NCI-H2171 (cell line): ENCODE results near the gene OR10H1.
"Not testable (repeated sequence)": the region's sequence is repeated elsewhere in the genome, so short reads cannot be mapped to it uniquely, and the experiment has no call there.

Experiments used
- DNase-seq: peaks from one replicate; lab custom pipeline; 2025; lab: John Stamatoyannopoulos, UW

The OR10H1 gene

DNA sequence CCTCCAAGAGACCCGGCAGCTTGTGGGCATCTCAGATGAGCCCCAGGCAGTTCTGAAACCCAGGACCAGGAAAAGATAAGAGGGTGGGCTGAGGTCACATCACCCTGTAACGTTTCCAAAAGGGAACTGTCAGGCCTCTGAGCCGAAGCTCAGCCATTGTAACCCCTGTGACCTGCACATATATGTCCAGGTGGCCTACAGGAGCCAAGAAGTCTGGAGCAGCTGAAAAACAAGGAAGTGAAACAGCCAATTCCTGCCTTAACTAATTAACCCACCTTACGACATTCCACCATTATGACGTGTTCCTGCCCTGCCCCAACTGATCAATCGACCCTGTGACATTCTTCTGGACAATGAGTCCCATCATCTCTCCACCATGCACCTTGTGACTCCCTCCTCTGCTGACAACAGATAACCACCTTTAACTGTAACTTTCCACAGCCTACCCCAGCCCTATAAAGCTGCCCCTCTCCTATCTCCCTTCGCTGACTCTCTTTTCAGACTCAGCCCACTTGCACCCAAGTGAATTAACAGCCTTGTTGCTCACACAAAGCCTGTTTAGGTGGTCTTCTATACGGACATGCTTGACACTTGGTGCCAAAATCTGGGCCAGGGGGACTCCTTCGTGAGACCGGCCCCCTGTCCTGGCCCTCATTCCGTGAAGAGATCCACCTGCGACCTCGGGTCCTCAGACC lies 13.3 kb upstream of the OR10H1 start:
- not testable (repeated sequence) for DNase-seq

DNA sequence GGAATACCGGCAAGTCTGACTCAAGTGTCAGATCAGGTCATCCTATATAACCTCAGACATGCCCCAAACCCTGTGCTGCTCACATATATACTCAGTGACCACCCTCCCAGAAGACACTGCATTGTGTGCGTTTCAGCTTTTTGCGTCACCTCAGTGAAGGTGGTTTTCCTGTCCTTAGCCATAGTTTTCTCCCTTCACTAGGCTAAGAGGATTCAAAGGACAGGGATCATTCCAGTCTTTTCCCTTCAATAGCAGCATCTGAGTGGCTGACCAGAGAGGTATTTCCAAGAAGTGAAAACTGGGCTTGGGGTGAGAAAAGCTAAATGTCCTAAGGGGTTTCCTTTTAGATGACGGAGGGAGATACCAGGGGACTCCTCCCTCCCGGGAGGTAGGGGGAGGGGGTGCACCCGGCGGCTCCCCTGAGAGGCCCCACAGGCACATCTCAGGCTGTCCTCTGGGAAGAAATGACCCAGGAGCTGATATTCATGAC lies 12.7 kb upstream of the OR10H1 start:
- no peak for DNase-seq

DNA sequence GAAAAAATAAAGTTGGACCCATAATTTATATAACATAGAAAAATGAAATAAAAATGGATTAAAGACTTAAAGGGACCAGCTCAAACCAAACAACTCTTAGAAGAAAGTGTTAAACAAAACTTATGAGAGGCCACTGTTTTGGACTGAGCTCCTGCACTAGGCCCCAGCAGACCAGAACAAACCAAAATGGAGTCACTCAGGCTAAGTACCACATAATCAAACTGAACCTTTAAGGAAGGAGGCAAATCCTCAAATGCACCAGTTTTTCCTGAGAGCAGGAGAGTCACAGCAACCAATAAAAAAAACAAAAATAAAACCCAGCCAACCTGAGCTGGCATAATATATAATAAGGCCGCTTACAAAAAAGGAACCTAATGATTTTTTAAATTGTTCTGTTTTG lies 10.3 kb upstream of the OR10H1 start:
- DNase-seq = no peak

DNA sequence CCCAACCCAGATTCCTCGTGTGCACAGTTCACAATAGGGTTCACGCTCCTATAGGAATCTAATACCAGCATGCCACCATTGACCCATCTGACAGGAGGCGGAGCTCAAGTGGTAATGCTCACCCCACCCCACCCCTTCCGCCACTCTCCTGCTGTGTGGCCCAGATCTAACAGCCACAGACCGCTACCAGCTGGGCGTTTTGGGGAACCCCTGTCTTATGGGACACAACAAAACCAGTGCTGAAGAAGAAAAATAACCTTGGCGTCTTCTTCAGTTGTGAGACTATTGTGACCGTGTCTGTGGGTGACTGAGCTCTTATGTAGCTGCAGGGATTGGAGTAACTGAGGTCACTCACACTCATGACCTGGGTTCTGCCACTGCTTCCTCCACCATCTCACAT lies 5.2 kb upstream of the OR10H1 start:
- DNase-seq = no peak

DNA sequence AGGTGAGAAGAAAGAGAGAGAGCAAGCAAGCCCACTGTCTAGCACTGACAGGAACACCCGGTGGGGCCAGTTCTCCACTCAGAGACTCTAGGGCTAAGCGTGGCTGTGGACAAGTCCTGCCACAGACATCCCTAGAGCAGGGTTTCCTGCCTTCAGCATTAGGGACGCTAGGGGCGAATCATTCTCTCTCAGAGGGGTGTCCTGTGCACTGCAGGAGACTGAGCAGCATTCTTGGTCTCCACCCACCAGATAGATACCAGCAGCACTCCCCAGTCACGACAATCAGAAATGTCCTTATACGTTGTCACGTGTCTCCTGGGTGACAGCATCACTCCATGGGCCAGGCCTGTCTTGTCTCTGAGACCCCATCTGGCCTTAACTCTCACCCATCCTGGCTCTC lies 1.5 kb downstream of the OR10H1 start:
- no peak for DNase-seq

DNA sequence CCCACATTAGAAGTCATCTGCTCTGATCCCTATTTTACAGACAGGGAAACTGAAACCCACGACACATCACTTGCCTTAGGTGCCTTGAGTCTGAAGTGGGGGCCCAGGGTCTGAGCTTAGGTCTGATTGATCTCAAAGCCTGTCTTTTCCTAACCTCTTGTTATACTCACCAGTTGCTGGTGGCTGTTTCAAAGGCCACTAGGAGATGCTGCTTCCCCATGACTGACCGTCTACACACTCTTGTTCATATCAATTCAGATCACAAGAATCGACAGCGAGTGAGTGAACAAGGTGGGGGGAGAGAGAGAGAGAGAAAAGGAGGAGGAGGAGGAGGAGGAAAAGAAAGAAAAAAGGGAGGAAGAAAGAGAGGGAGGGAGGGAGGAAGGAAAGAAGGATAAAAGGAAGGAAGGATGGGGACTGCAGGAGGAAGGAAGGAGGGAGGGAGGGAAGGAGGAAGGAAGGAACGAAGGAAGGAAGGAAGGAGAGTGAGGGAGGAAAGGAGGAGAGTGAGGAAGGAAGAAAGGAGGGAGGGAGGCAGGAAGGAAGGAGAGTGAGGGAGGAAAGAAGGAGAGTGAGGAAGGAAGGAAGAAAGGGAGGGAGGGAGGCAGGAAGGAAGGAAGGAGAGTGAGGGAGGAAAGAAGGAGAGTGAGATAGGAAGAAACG lies 3.3 kb downstream of the OR10H1 start:
- no peak for DNase-seq

DNA sequence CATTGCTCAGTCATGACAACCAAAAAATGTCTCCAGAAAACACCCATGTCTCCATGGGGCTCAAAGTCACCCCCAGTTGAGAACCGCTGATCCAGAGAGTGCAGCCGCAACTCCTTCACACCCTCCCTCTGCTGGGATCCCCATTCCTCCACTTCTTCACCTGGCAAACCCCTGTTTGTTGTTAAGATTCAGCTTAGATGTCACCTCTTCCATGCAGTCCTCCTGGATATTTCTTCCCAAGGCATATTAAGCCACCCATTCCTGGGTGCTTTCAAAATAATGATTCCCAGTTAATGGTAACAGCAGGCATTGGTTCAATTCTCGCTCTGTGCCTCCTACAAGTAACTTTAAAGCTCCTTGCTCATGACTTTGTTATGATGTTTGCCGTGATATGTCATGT lies 4.0 kb downstream of the OR10H1 start:
- no peak for DNase-seq

DNA sequence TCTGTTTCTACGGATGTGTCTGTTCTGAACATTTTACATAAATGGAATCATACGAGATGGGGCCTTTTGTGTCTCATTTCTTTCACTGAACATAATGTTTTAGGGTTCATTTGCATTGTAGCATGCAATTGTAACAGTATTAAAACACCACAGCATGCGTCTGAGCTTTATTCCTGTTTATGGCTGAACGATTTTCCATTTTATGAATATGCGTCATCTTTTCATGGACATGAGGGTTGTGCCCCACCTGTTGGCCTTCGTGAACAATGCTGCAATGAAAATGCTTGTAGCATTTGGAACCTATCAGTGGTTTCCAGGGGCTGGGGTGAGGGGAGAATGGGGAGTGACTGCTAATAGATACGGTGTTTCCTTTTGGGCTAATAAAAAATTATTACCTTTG lies 5.1 kb downstream of the OR10H1 start:
- no peak for DNase-seq

DNA sequence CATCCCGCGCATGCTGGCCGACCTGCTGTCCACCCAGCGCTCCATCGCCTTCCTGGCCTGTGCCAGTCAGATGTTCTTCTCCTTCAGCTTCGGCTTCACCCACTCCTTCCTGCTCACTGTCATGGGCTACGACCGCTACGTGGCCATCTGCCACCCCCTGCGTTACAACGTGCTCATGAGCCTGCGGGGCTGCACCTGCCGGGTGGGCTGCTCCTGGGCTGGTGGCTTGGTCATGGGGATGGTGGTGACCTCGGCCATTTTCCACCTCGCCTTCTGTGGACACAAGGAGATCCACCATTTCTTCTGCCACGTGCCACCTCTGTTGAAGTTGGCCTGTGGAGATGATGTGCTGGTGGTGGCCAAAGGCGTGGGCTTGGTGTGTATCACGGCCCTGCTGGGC lies 21.2 kb downstream of the OR10H1 start:
- not testable (repeated sequence) for DNase-seq

DNA sequence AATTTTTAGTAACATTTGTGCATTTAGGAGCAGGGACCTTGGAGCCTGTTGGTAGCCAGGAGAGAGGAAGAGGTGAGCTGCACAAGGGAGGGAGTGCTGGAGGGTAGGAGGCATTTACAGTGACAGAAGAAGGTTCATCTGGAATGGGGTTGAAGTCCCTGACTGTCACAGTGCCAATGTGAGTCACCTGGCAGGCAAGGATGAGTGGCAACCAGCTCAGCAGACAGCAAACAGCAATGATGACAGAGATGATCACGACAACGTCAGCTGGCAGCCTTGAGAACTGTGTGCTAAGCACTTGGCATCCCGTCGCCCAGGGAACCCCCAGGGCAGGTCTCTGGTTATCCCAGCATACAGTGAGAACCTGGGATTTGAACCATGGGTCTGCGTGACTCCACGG lies 25.4 kb downstream of the OR10H1 start:
- DNase-seq = no peak

DNA sequence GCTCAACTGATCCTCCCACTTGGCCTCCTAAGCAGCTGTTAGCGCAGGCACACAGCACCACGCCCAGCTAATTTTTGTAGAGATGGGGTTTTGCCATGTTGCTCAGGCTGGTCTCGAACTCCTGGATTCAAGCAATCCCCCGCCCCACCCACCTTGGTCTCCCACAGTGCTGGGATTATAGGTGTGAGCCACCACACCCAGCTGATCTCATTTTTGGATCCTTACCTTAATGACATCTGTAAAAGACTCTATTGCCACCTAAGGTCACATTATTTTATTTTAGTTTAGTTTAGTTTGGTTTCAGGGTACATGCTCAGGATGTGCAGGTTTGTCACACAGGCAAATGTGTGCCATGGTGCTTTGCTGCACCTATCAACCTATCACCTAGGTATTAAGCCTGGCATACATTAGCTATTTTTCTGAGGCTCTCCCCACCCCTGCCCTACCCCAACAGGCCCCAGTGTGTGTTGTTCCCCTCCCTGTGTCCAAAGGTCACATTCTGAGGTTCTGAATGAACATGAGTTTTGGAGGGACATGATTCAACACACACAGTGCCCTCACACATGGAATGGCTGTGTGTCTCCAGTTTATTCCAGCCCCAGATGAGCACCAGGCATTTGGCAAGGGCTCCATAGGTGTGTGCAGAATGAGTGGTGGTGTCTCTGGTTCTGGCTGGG lies 26.7 kb downstream of the OR10H1 start:
- DNase-seq = no peak

DNA sequence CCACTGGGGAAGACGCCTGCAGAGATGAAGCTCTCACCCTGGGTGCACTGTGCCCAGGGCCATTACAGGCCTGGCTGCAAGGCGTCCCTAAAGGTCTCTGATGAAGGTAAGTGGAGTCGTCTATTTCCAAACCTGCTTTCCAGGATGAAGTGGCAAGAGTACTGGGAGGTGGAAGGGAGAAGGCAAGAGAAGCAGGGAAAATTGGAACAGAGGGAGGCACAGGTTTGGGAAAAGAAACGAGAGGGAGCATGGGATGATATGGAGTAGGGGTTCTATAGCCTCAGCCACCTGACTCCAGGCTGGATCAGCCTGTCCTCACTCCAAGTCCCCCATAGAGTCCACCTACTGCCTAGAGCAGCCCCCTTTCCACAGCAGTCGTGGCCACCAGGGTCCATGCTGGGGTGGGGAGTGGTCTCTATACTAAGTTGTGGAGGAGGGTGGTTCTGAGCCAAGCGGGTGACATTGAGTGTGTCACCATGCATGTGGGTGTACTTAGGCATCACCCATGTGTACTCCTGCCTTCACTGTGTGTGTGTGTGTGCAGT lies 27.8 kb downstream of the OR10H1 start, which contains the start of gene OR10H5:
TSS of gene OR10H5 (plus strand) at position 51 of the 545 bp plus-strand sequence. CDS start 6,388 bp downstream, outside the sequence.
- DNase-seq = no peak

DNA sequence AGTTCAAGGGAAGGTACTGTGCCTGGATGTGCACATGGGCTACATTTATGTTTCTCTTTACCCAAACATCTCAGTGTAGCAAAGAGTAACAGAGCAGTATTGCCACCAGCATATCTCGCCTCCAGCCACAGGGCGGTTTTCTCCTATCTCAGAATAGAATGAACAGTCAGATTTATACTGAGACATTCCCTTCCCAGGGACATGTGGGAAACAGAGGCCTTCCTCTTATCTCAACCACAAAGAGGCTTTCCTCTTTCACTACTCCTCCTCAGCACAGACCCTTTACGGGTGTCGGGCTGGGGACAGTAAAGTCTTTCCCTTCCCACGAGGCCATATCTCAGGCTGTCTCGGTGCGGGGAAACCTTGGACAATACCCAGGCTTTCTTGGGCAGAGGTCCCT lies 32.6 kb downstream of the OR10H1 start:
- not testable (repeated sequence) for DNase-seq

DNA sequence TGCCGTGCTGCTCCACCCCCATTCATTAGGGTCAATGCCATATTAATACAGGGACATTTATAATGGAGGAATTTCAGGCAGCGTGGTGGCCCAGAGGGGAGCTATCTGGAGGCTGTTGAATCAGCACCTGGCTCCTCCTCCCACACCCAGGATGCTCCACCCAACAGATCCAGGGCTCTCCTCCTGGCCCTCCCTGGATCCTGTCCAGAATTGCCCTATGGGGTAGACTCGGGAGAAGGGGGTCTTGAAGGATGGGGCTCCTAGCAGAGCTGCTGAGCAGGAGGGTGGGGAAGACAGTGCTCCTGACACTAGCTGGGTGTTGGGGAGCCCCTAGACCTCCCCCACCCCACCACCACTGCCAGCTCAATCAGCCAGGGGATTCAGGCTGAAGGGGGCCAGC lies 33.3 kb downstream of the OR10H1 start:
- no peak for DNase-seq

DNA sequence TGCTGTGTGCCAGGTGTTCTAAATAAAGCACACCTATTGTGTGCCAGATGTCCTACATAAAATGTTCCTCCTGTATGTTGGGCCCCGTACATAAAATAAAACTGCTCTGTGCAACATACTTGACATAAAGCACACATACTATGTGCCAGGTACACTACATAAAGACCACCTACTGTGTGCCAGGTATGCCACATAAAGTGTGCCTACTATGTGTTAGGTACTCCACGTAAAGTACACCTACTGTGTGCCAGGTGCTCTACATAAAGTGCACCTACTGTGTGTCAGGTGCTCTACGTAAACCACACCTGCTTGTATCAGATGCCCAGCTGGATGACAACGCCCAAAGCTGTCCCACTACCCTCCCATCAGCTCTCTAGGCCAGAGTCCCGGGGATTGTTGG lies 33.8 kb downstream of the OR10H1 start:
- DNase-seq = no peak

DNA sequence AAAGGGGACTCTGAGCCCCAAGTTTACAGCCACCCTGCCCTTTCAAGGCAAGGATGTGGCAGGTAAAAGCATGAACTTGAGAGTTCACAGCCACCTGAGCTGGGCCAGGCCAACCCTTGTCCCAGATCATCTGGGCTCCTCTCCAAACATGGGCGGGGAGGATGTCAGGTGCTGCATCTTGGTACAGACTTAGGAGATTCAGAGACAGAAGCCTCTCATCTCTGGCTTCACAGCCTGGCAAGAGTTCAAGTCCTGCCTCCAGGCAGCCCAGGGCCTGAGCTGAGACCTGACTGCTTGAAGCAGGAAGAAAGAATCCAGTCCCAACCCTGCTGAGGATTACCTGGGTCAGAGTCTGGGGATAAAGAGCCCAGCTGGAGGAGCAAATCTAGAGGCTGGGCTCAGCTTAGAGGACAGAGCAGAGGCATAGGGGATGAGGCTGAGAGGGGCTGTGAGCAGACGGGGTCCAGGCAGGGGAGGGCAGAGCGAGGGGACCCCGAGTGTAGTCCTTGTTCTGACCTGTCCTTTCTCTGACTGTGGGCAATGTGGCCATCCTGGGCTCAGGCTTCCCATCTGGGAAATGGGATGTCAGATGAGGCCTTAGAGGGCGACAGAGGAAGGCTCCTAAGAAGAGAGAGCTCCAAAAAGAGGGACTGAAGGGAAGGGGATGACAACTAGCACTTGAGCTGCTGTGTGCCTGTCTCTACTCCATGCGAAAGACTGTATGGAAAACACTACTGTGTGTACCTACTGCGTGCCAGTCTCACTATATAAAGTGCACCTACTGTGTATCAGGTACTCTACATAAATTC lies 34.6 kb downstream of the OR10H1 start:
- no peak for DNase-seq

DNA sequence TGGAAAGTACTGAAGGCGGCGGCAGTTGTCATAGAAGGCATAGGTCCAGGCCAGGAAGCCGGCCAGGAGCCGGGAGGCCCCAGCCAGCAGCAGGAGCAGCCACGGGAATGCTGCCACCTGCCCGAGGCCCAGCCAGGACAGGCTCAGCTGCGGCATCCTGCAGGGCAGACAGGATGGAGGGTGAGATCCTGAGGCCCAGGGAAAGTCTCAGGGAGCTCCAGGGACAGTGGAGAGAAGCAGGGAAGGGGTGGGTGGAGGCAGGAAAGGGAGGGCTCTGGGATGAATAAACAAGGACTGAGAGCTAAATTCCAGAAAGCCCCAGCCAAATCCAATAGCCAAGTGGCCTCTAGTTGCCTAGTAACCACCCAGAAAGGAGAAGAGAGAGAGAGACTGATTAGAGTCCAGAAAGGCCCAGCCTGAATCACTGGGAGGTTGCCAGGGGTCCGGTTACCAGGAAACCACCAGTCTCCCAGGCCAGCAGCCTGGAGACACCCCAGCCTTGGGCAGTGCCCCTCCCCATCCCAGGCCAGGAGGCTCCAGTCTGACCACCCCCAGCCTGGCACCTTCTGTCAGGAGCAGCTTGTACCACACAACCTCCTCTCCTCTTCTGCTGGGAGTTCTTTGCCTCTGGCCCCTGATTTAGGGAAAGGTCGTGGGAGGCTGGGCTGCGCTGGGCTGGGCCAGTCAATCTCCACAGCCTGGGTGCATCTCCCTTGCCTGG lies 35.5 kb downstream of the OR10H1 start:
- no peak for DNase-seq

DNA sequence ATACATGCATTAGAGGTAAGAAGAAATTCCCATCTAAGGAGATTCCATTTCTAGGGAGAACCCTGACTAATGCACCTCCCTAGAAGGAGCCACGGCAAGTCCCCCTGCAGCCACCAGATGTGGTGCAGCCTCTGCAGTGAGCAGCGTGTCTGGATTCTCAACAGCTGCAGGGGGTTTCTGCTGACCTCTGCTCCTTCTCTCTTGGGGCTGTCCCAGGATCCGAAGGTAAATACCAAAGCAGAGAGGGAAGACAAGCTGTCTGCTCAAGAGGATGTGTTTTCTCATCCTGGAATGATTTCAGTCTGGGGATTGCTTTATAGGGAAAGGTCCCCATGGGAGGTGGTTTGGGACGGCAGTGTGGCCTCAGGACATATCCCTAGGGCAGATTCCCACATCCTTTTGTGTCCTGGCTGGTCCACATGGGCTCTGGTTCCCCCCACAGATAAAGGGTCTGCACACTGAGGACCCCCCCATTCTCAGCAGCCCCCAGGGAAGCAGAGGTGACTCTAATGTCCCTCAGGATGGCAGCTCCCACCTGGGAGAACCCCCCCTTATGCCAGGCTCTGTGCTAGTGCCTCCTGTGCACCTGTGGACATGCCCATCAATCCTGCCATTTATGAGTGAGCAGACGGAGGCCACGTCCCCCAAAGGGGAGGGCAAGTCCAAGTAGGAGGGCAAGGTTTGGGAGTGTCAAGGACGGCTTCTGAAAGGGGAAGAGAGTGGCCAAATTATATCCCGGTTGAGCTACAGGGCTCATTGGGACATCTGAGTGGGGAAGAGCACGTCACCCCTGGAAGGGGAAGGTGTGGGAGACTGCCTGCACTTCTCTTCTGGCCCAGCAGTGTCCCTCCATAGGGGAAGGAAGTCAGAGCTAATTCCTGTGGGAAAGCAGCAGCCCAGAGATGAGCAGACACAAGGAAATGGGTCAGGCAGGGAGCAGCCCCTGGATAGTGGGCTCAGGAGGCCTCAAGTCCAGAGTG lies 38.2 kb downstream of the OR10H1 start:
- no peak for DNase-seq

DNA sequence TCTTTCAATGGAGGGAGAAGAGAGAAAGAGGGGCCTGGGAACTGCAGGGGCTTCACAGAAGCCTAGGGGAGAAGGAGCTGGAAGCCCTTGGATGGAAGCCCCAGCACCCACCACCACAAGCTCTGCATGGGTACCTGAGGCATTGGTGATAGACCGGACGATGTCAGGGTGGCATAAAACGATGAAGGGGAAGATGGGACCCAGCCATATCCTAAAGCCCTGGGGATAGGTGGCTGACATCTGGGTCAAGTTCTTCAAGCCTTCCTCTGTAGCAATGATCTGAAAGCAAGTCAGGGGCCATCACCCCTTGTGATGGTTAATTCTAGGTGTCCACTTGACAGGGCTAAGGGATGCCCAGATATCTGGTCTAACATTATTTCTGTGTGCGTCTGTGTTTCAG lies 39.2 kb downstream of the OR10H1 start:
- no peak for DNase-seq

DNA sequence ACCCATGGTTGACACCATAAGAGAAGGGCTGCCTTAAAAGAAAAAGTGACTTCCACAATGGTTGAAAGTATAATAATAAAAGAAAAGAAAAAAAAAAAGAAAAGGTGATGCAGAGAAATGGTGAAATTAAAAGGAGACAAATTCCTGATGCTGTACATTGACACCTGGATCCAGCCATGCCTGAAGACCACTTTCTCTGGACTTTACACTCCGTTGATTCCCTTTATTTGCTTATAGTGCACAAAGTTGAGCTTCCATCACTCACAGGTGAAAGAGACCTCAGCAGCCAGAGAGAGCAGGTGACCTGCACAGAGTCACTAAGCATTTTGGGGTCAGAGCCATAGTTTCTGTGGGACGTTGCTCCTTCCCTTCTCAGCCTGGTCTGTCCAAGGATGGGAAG lies 40.2 kb downstream of the OR10H1 start:
- DNase-seq = no peak
